RPMI7951 (cell line): ENCODE results near the gene ANKS1B. TPM values are rescaled to one million over a fixed set of nuclear protein-coding genes. Genes with fewer than 3 reads are reported as not detected.
"Not testable (repeated sequence)": the region's sequence is repeated elsewhere in the genome, so short reads cannot be mapped to it uniquely, and the experiment has no call there.

Experiments used
- DNase-seq: peaks from one replicate; pipeline ENCODE4 v3.0.0-alpha.2; 2012; ENCODE audit warnings: low read depth
- total RNA-seq: library from RNA; depleted of rRNA; stranded (reverse); fragments of >200 nt; shearing (Covaris generic); gene quantifications from 2 replicates; pipeline ENCODE4 v1.2.3, GENCODE V29; 2014

ANKS1B gene
- total RNA-seq, 1 experiment from 2014 or later: not detected

DNA sequence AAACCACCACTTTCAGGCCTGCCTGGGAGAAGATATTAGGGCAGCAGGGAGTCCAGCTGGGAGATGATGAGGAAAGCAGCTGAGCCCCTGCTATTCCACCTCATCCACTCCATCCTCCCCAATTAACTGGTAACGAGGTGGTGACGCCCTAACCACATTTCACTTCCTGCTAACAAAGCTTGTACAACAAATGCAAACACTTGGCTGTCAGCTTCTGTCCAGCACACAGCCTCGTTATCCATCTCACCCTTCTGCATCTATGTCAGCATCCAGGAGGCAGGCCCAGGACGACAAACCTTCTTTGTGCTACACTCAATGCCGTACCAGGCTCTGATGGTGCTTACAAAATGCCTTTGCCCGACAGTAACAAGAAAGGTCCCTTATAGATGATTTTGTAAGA lies 1114.2 kb downstream of the ANKS1B start:
- DNase-seq: no peak

GRCh38 chr12:98869886-98870503 lies 1114.7 kb downstream of the ANKS1B start:
- DNase-seq: no peak

DNA sequence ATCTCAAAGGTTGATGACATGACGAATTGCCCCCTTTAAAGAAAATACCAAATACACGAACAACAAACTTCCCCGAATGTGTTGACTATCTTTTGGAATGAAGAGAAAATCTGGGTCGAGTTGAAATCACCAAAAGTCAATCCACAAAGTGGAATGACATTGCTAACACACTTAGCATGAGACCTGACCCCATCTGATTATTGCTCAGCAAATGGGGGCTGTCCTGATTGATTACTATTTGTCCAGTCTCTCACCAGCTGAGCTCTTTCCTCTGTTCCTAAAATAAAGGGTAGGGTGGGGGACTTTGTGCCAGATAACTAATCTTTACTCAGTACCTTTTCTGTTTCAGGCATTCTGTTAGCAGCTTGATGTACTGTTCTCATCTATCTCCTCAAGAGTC lies 1116.2 kb downstream of the ANKS1B start:
- DNase-seq: no peak

DNA sequence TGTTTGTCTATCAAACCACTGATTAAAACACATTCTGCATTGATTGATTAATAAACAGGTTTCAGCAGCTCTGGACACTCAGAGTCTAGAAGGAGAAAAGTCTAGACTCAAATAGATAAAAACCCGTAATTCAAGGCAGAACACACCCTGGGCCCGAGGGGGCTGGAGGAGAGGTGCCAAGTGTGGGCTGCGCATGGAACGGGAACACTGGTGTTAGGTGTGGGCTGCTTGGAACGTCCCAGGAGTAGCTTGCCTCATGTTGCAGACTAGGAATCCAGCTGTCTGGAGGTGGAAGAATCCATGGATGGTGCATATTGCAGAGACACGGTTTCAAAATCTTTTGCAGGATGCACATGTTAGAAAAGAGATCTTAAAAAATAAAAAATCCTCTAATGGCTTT lies 1116.7 kb downstream of the ANKS1B start:
- DNase-seq: no peak

DNA sequence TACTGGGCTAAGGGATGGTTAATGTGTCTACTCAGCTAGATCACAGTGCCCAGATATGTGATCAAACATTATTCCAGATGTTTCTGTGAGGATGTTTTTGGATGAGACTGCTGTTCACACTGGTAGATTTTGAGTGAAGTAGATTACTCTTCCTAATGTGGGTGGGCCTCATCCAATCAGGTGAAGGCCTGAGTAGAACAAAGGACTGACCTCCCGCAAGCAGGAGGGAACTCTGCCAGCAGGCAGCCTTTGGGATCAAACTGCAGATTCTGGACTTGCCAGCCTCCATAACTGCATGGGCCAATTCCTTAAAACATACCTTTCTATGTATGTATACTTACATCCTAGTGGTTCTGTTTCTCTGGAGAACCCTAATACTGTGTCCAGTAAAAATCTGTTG lies 1120.4 kb downstream of the ANKS1B start:
- DNase-seq: no peak

GRCh38 chr12:98863167-98863566 lies 1121.6 kb downstream of the ANKS1B start:
- DNase-seq: no peak

- no peak for DNase-seq
Measured at GRCh38 chr12:98861251-98861650, 1123.5 kb downstream of the ANKS1B start.

- DNase-seq: no peak
Measured at GRCh38 chr12:98856897-98857540, 1127.7 kb downstream of the ANKS1B start.

GRCh38 chr12:98852181-98852580 lies 1132.6 kb downstream of the ANKS1B start:
- DNase-seq: no peak

GRCh38 chr12:98847242-98847641 lies 1137.5 kb downstream of the ANKS1B start:
- DNase-seq: no peak

- no peak for DNase-seq
Measured at GRCh38 chr12:98845957-98846356, 1138.8 kb downstream of the ANKS1B start.

GRCh38 chr12:98840325-98840724 lies 1144.4 kb downstream of the ANKS1B start:
- no peak for DNase-seq

- no peak for DNase-seq
Measured at GRCh38 chr12:98838231-98838647, 1146.5 kb downstream of the ANKS1B start.

GRCh38 chr12:98837134-98837752 lies 1147.5 kb downstream of the ANKS1B start:
- DNase-seq: not testable (repeated sequence)

DNA sequence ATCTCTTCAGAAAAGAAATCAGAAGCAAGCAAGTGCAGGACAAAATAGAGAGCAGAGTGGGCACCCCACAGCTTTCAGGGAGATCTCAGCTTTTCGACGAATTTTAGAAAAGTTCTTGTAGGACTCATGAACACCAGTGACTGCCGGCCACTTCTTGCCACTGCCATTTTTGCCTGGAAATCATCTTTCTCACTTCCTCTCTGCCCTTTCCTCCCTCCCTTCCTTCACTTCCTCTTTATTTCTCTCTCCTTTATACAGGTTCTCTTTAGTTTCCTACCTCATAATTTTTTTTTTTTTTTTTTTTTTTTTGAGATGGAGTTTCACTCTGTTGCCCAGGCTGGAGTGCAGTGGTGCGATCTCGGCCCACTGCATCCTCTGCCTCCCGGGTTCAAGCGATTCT lies 1154.1 kb downstream of the ANKS1B start:
- DNase-seq: no peak

DNA sequence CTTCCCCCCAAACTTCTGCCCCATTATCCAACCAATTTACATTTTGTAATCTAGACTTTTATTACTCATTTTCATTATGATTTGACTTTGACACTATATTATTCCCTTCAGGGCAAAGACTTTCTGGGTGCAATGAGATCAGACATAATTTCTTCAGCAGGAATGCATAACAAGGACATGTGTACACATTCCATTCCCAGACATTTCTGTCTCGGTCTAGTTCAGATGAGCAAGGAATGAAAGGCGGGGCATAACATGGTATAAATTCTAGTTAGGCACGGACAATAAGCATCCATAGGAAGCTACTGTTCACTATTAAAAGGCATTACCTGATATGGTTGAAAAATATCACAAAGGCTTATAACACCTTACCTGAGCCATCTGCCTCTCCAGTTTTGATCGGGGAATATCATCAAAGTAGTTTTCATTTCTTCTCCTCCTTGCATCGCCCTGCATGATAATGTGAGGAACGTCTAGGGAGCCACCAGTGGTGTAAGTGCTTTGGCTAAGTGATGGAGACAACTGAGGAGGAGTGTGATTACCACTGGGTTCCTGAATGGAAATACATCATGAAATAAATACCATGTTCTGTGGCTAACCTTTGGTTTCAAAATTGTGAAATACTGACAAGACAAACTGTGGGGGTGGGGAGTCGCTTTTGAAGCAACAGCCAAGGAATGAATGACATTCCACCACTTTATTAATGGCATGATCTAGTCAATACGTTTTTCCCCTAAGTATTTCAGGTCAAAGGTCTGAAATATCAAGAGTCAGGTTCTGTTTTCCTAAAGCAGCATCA lies 1155.7 kb downstream of the ANKS1B start:
- no peak for DNase-seq

- no peak for DNase-seq
Measured at GRCh38 chr12:98823012-98823411, 1161.7 kb downstream of the ANKS1B start.

- DNase-seq: no peak
Measured at GRCh38 chr12:98821866-98822265, 1162.9 kb downstream of the ANKS1B start.

DNA sequence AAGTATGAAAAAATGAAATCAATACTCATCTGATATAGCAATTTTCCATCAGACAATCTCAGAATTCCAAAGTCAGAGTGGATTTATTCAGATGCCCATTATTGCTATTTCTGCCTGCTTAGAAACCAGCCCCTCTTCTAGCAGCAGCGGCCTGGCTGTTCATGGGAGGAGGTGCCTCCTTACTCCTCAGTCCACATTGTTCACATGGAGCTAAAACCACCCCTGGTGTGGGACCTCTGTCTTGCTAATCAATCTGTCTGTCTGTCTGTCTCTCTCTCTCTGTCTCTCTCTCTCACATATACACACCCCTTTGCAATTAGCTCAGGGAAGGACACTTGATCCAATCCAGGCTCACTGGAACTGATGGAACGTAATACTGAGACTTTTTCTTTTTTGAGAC lies 1163.5 kb downstream of the ANKS1B start:
- no peak for DNase-seq

DNA sequence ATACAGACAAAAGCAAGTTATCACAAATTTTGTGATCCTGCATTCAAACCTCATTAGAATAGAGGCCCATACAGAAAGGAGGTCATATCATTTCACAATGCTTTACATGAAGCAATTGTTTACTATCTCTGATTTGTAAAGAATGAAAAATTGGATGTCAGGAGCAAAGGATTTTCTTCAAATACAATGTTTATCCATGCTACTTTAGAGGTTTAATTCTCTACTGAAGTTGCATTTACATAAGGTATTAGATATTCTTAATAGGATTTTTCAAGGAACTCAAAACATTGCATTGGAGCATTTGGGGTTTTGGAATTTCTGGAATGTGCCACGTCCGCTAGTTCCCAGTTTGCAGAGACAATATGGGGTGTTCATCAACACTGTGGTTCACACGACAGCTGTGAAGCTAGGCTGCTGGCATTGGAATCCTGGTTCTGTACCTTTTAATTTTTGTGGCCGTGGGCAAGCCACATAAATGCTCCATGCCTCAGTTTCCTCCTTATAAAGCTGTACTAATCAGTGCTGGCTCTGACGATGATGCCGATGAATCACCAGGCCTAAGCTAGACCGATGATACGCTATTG lies 1164.8 kb downstream of the ANKS1B start:
- DNase-seq: no peak

DNA sequence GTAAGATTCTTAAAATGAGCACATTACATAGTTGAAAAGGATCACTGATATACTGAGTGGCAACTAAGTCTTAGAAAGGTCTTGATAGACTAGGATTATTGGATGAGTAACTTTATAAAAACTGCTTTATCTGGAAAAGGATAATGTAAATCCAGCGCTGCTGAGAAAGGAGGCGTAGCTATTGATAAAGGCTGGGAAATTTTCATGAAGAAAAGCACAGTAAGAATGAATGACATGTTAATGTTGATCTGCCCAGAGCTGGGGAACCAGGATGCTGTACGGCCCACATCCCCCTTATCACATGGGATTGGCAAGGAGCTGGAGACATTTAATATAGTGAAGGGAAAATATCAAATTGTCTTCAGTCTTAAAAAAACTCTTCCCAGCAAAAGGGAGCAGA lies 1165.7 kb downstream of the ANKS1B start:
- DNase-seq: no peak

GRCh38 chr12:98818239-98818638 lies 1166.5 kb downstream of the ANKS1B start:
- DNase-seq: no peak
